Tibial nerve (tissue), 4 donors: Measurements from ENCODE around the gene SCN2A.

ENCODE experiments used
- CTCF ChIP-seq, 5 experiments: fragments of 200-600 bp in 3 of 5; fragments of 450-650 bp in 2 of 5; sonication (generic) in 3 of 5; IDR thresholded peaks; one replicate each; pipeline ENCODE4 v1.5.1; 2016 to 2019; ENCODE audit warnings: antibody characterized with exemption in 5 of 5, mild to moderate bottlenecking in 3 of 5, moderate library complexity in 2 of 5
- EP300 ChIP-seq, 2 donors: sonication (generic); formaldehyde crosslinking; IDR thresholded peaks; one replicate each; pipeline ENCODE4 v1.6.1; 2017; ENCODE audit warnings: antibody characterized with exemption in 2 of 2, mild to moderate bottlenecking in 1 of 2
- POLR2A ChIP-seq, 2 donors: fragments of 450-650 bp; IDR thresholded peaks; one replicate each; pipeline ENCODE4 v1.6.1; 2017; ENCODE audit warnings: antibody characterized with exemption in 2 of 2, mild to moderate bottlenecking in 2 of 2, moderate library complexity in 2 of 2

- no peak for TF ChIP-seq CTCF (IDR thresholded peaks at IDR 0.05)
- TF ChIP-seq EP300 (IDR thresholded peaks at IDR 0.05): no peak
- no peak for TF ChIP-seq POLR2A (IDR thresholded peaks at IDR 0.05)
These were observed 168.3 kb downstream of the SCN2A start for GRCh38 chr2:165407466-165407865.
